Astrocyte (in vitro differentiated cells and primary cell): ENCODE measurements around the gene OTOP3.

Source experiments
- EZH2 ChIP-seq: IDR thresholded peaks from 2 replicates; pipeline ENCODE4 v1.6.1; 2012; ENCODE audit warnings: mild to moderate bottlenecking, low read length, inconsistent platforms; ENCODE audit not compliant: insufficient read depth
- TF ChIP-seq, protein P1 (sequence below): IDR thresholded peaks from 2 replicates; pipeline ENCODE4 v1.5.1; 2011; ENCODE audit warnings: low read depth, mild to moderate bottlenecking, inconsistent platforms, low read length, moderate library complexity; ENCODE audit not compliant: insufficient read depth

DNA sequence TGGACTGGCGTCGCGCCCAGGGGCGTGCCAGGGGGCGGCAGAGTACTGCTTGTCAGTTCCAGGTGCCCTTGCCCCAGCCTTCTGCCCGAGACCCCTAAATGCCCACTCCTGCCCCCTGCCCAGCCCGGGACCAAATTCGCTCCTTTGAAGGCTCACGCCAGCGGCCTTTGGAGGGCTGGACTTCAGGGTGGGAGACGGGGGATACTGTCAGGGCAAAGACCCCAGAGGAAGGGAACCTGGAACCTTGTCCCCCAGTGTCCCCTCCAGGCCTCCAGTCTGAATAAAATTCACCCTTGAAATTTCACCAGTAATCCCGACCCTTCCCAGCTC is 737 bp downstream of the OTOP3 start:
- TF ChIP-seq, protein P1, sequence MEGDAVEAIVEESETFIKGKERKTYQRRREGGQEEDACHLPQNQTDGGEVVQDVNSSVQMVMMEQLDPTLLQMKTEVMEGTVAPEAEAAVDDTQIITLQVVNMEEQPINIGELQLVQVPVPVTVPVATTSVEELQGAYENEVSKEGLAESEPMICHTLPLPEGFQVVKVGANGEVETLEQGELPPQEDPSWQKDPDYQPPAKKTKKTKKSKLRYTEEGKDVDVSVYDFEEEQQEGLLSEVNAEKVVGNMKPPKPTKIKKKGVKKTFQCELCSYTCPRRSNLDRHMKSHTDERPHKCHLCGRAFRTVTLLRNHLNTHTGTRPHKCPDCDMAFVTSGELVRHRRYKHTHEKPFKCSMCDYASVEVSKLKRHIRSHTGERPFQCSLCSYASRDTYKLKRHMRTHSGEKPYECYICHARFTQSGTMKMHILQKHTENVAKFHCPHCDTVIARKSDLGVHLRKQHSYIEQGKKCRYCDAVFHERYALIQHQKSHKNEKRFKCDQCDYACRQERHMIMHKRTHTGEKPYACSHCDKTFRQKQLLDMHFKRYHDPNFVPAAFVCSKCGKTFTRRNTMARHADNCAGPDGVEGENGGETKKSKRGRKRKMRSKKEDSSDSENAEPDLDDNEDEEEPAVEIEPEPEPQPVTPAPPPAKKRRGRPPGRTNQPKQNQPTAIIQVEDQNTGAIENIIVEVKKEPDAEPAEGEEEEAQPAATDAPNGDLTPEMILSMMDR, result no peak
- no peak for TF ChIP-seq EZH2
